ENCODE measurements around the gene SLC24A3. TPM values are rescaled to one million over a fixed set of nuclear protein-coding genes. Genes with fewer than 3 reads are reported as not detected.
A peak's percentile ranks its signal among the peaks of the same experiment; 100 is the strongest.

SLC24A3 gene
- polyA plus RNA-seq, 1 donor (not counting 4 experiments of a cell fraction or from before 2014, with no cell fraction given) = 0.17 TPM

GRCh38 chr20:19260412-19261090, 48.1 kb downstream of the SLC24A3 start:
- Histone ChIP-seq H3K27me3 (ENCODE audit: control insufficient read depth, extremely low read depth, insufficient read depth, low read length) (no peaks in the 10 kb centered on the region), H3K4me3 (ENCODE audit: control insufficient read depth in 2 of 3, extremely low read depth in 1 of 3, insufficient read depth in 2 of 3, low read depth in 1 of 3, low read length in 3 of 3) (no peak overlapping the region), H3K4me2 (ENCODE audit: control insufficient read depth, extremely low read depth, insufficient read depth, low read depth, low read length) (no peak overlapping the region), H3K9ac (ENCODE audit: control insufficient read depth, extremely low read depth, insufficient read depth, low read length) (no peak overlapping the region), H2AFZ (ENCODE audit: control insufficient read depth, low read length) (no peak overlapping the region), H3K79me2 (ENCODE audit: control insufficient read depth, insufficient read depth, low read length) (no peaks in the 10 kb centered on the region), H3K9me1 (ENCODE audit: control insufficient read depth, extremely low read depth, insufficient read depth, low read length) (no peaks in the 10 kb centered on the region), H3K4me1 (ENCODE audit: control insufficient read depth, extremely low read depth, insufficient read depth, low read length) (peaks cover 11% of the 10 kb centered on the region), H3K36me3 (ENCODE audit: control insufficient read depth in 2 of 2, extremely low read depth in 1 of 2, insufficient read depth in 2 of 2, low read length in 2 of 2) (no peaks in the 10 kb centered on the region), H3K27ac (ENCODE audit: control insufficient read depth, insufficient read depth, low read length) (no peak overlapping the region), H4K20me1 (ENCODE audit: control insufficient read depth, extremely low read depth, insufficient read depth, low read length) (no peaks in the 10 kb centered on the region), H3K9me3 (ENCODE audit: control insufficient read depth, low read depth, low read length) (no peaks in the 10 kb centered on the region)
- dilution Hi-C loops (cut with MboI; ENCODE audit: extremely low pct_ligation_motif_present, low sequenced_read_pairs) = no loop called here
- TF ChIP-seq CTCF (optimal IDR thresholded peaks at IDR 0.05 in 1 of 3, IDR thresholded peaks at IDR 0.05 in 1 of 3, conservative IDR thresholded peaks at IDR 0.05 in 1 of 3; ENCODE audit: extremely low read depth in 1 of 3, insufficient read depth in 2 of 3, low read length in 3 of 3) (no peak), EZH2 (IDR thresholded peaks at IDR 0.05; ENCODE audit: low read length) (no peak)
- peak; percentile 32 for DNase-seq (ENCODE audit: low read depth, low spot score)
- FAIRE-seq = peak; percentile 56

GRCh38 chr20:19264191-19264590, 51.7 kb downstream of the SLC24A3 start:
- no peak for DNase-seq (ENCODE audit: low read depth, low spot score)

More at GRCh38 chr20:19264191-19264590, 51.7 kb downstream of the SLC24A3 start:
- peaks cover 3% of the 10 kb centered on the region for H3K4me1 ChIP-seq (ENCODE audit: control insufficient read depth, extremely low read depth, insufficient read depth, low read length)
- no peak for TF ChIP-seq CTCF (optimal IDR thresholded peaks at IDR 0.05 in 1 of 3, IDR thresholded peaks at IDR 0.05 in 1 of 3, conservative IDR thresholded peaks at IDR 0.05 in 1 of 3; ENCODE audit: extremely low read depth in 1 of 3, insufficient read depth in 2 of 3, low read length in 3 of 3)
- no peak for TF ChIP-seq EZH2 (IDR thresholded peaks at IDR 0.05; ENCODE audit: low read length)
- no peaks in the 10 kb centered on the region for H3K9me3 ChIP-seq (ENCODE audit: control insufficient read depth, low read depth, low read length)
- H2AFZ ChIP-seq (ENCODE audit: control insufficient read depth, low read length) = no peak overlapping the region
- no peak overlapping the region for H3K4me3 ChIP-seq (ENCODE audit: control insufficient read depth in 2 of 3, extremely low read depth in 1 of 3, insufficient read depth in 2 of 3, low read depth in 1 of 3, low read length in 3 of 3)
- no peaks in the 10 kb centered on the region for H3K79me2 ChIP-seq (ENCODE audit: control insufficient read depth, insufficient read depth, low read length)
- no peaks in the 10 kb centered on the region for H3K36me3 ChIP-seq (ENCODE audit: control insufficient read depth in 2 of 2, extremely low read depth in 1 of 2, insufficient read depth in 2 of 2, low read length in 2 of 2)
- H4K20me1 ChIP-seq (ENCODE audit: control insufficient read depth, extremely low read depth, insufficient read depth, low read length) = no peaks in the 10 kb centered on the region
- H3K9ac ChIP-seq (ENCODE audit: control insufficient read depth, extremely low read depth, insufficient read depth, low read length) = no peak overlapping the region
- FAIRE-seq = no peak
- H3K9me1 ChIP-seq (ENCODE audit: control insufficient read depth, extremely low read depth, insufficient read depth, low read length) = no peaks in the 10 kb centered on the region
- no peak overlapping the region for H3K4me2 ChIP-seq (ENCODE audit: control insufficient read depth, extremely low read depth, insufficient read depth, low read depth, low read length)
- no peaks in the 10 kb centered on the region for H3K27me3 ChIP-seq (ENCODE audit: control insufficient read depth, extremely low read depth, insufficient read depth, low read length)
- dilution Hi-C loops (cut with MboI; ENCODE audit: extremely low pct_ligation_motif_present, low sequenced_read_pairs) = no loop called here
- no peak overlapping the region for H3K27ac ChIP-seq (ENCODE audit: control insufficient read depth, insufficient read depth, low read length)
